H9 (cell line): Measurements from ENCODE around the gene ARHGEF12. TPM values are rescaled to one million over a fixed set of nuclear protein-coding genes. Genes with fewer than 3 reads are reported as not detected.

Experiments
- DNase-seq: peaks from one replicate; pipeline ENCODE4 v3.0.0-alpha.2; 2017
- H2AFZ ChIP-seq: one replicate; pipeline ENCODE4 v1.6.1; 2013; ENCODE audit warnings: mild to moderate bottlenecking, low read length, control low read depth, moderate library complexity
- H2AK5ac ChIP-seq: 2 replicates; pipeline ENCODE4 v1.6.1; 2013; ENCODE audit warnings: low read length, control low read depth, mixed read lengths; ENCODE audit not compliant: insufficient read length
- H2BK120ac ChIP-seq: one replicate; pipeline ENCODE4 v1.6.1; 2013; ENCODE audit warnings: low read depth, mild to moderate bottlenecking, low read length, control low read depth, inconsistent platforms; ENCODE audit not compliant: poor library complexity, severe bottlenecking
- H2BK12ac ChIP-seq: 2 replicates; pipeline ENCODE4 v1.6.1; 2013; ENCODE audit warnings: low read length, control low read depth, mixed read lengths, low read depth; ENCODE audit not compliant: insufficient read length
- H2BK15ac ChIP-seq: 2 replicates; pipeline ENCODE4 v1.6.1; 2013; ENCODE audit warnings: low read depth, low read length, control low read depth
- H2BK20ac ChIP-seq: one replicate; pipeline ENCODE4 v1.6.1; 2013; ENCODE audit warnings: low read depth, mild to moderate bottlenecking, low read length, control low read depth, inconsistent platforms; ENCODE audit not compliant: poor library complexity, severe bottlenecking
- H2BK5ac ChIP-seq: 2 replicates; pipeline ENCODE4 v1.6.1; 2013; ENCODE audit warnings: low read length, control low read depth, mixed read lengths; ENCODE audit not compliant: insufficient read length
- H3K14ac ChIP-seq: 2 replicates; pipeline ENCODE4 v1.6.1; 2013; ENCODE audit warnings: low read length, control low read depth; ENCODE audit not compliant: insufficient read depth
- H3K18ac ChIP-seq: 2 replicates; pipeline ENCODE4 v1.6.1; 2013; ENCODE audit warnings: low read depth, mild to moderate bottlenecking, mixed read lengths, low read length, control low read depth; ENCODE audit not compliant: insufficient read length
- H3K23ac ChIP-seq: 2 replicates; pipeline ENCODE4 v1.6.1; 2013; ENCODE audit warnings: low read length, control low read depth, mixed read lengths, low read depth; ENCODE audit not compliant: insufficient read length
- H3K23me2 ChIP-seq: 2 replicates; pipeline ENCODE4 v1.6.1; 2013; ENCODE audit warnings: low read depth, mild to moderate bottlenecking, mixed read lengths, low read length, control low read depth; ENCODE audit not compliant: insufficient read length, poor library complexity, severe bottlenecking
- H3K27ac ChIP-seq: 2 replicates; pipeline ENCODE4 v1.5.1; 2013; ENCODE audit warnings: low read length, control low read depth, mixed read lengths, low read depth; ENCODE audit not compliant: insufficient read length
- H3K27me3 ChIP-seq: 2 replicates; pipeline ENCODE4 v1.6.1; 2013; ENCODE audit warnings: low read length, control low read depth, inconsistent platforms; ENCODE audit not compliant: insufficient read depth
- H3K4ac ChIP-seq: 2 replicates; pipeline ENCODE4 v1.6.1; 2013; ENCODE audit warnings: low read depth, mild to moderate bottlenecking, control low read depth, inconsistent platforms, low read length, moderate library complexity
- H3K4me1 ChIP-seq: 2 replicates; pipeline ENCODE4 v1.6.1; 2013; ENCODE audit warnings: low read length, control low read depth, inconsistent platforms; ENCODE audit not compliant: insufficient read depth
- H3K4me2 ChIP-seq: 2 replicates; pipeline ENCODE4 v1.6.1; 2013; ENCODE audit warnings: low read length, control low read depth, mixed read lengths; ENCODE audit not compliant: insufficient read length, insufficient read depth
- H3K56ac ChIP-seq: 2 replicates; pipeline ENCODE4 v1.6.1; 2013; ENCODE audit warnings: low read depth, mild to moderate bottlenecking, mixed read lengths, low read length, control low read depth; ENCODE audit not compliant: insufficient read length
- H3K79me1 ChIP-seq: 2 replicates; pipeline ENCODE4 v1.6.1; 2013; ENCODE audit warnings: low read depth, mild to moderate bottlenecking, moderate library complexity, low read length, control low read depth, inconsistent platforms; ENCODE audit not compliant: insufficient read depth, poor library complexity, severe bottlenecking
- H3K79me2 ChIP-seq: 2 replicates; pipeline ENCODE4 v1.6.1; 2013; ENCODE audit warnings: low read length, control low read depth, inconsistent platforms; ENCODE audit not compliant: insufficient read depth
- H3K9ac ChIP-seq: 2 replicates; pipeline ENCODE4 v1.6.1; 2013; ENCODE audit warnings: low read length, control low read depth, mixed read lengths; ENCODE audit not compliant: insufficient read length; ENCODE audit errors: extremely low read depth
- H3K9me3 ChIP-seq: one replicate; pipeline ENCODE4 v1.6.1; 2013; ENCODE audit warnings: low read depth, low read length, inconsistent platforms; ENCODE audit not compliant: control insufficient read depth
- H3T11ph ChIP-seq: one replicate; pipeline ENCODE4 v1.6.1; 2013; ENCODE audit warnings: mild to moderate bottlenecking, low read length, control low read depth, inconsistent platforms
- H4K20me1 ChIP-seq: one replicate; pipeline ENCODE4 v1.6.1; 2013; ENCODE audit not compliant: control insufficient read depth, insufficient read length, insufficient read depth
- H4K5ac ChIP-seq: 2 replicates; pipeline ENCODE4 v1.6.1; 2013; ENCODE audit warnings: low read depth, mild to moderate bottlenecking, mixed read lengths, low read length, control low read depth; ENCODE audit not compliant: insufficient read length
- H4K8ac ChIP-seq: replicated peaks from 2 replicates; pipeline ENCODE4 v1.6.1; 2013; ENCODE audit warnings: low read length, control low read depth, mixed read lengths, low read depth; ENCODE audit not compliant: insufficient read length
- H4K91ac ChIP-seq: 2 replicates; pipeline ENCODE4 v1.6.1; 2013; ENCODE audit warnings: low read depth, mild to moderate bottlenecking, moderate library complexity, mixed read lengths, low read length, control low read depth; ENCODE audit not compliant: insufficient read length
- H3K27ac Mint-ChIP-seq, 3 experiments: 2 replicates in 2 of 3; 3 replicates in 1 of 3; pipeline ENCODE4 v1.8.0; 2020 to 2021; ENCODE audit warnings: mixed read lengths in 3 of 3, mild to moderate bottlenecking in 1 of 3, moderate library complexity in 1 of 3
- H3K27me3 Mint-ChIP-seq: 2 replicates; pipeline ENCODE4 v1.8.0; 2021; ENCODE audit warnings: low read depth, mild to moderate bottlenecking, moderate library complexity, mixed read lengths
- H3K36me3 Mint-ChIP-seq, 3 experiments: 2 replicates in 2 of 3; 3 replicates in 1 of 3; pipeline ENCODE4 v1.8.0; 2020 to 2021; ENCODE audit warnings: low read depth in 3 of 3, mixed read lengths in 3 of 3; ENCODE audit not compliant: insufficient read depth in 1 of 3
- H3K4me1 Mint-ChIP-seq, 2 experiments: 2 replicates each; pipeline ENCODE4 v1.8.0; 2020; ENCODE audit warnings: mixed read lengths in 2 of 2
- H3K4me3 Mint-ChIP-seq, 2 experiments: 2 replicates in 1 of 2; 3 replicates in 1 of 2; pipeline ENCODE4 v1.8.0; 2020 to 2021; ENCODE audit warnings: mild to moderate bottlenecking in 2 of 2, mixed read lengths in 2 of 2, moderate library complexity in 1 of 2
- H3K9me3 Mint-ChIP-seq, 2 experiments: 2 replicates in 1 of 2; 3 replicates in 1 of 2; pipeline ENCODE4 v1.8.0; 2020; ENCODE audit warnings: mild to moderate bottlenecking in 2 of 2, mixed read lengths in 2 of 2, moderate library complexity in 1 of 2
- CTCF ChIP-seq: fragments of 200-600 bp; sonication (generic); conservative IDR thresholded peaks from 3 replicates; pipeline ENCODE4 v1.8.0; 2021; ENCODE audit warnings: antibody characterized with exemption, mild to moderate bottlenecking
- WGBS: extraction: QIAGEN DNeasy Blood & Tissue Kit; methylation state at CpG from one replicate; pipeline ENCODE4 v1.1.7; 2013; ENCODE audit warnings: missing lambda C conversion rate, low lambda C conversion rate, mixed read lengths; ENCODE audit not compliant: insufficient read length; ENCODE audit errors: extremely low coverage; 5-methylcytosine and 5-hydroxymethylcytosine counted together
- total RNA-seq: library from RNA; stranded (reverse); gene quantifications from 2 replicates; pipeline ENCODE4 v1.2.1, GENCODE V29; 2021

The ARHGEF12 gene
- total RNA-seq, 1 experiment from 2014 or later, result 27.0 TPM

GRCh38 chr11:120308081-120308480, 28.1 kb upstream of the ARHGEF12 start:
- no peak overlapping the region for H3K27ac ChIP-seq
- DNase-seq, result no peak
- no peaks in the 10 kb centered on the region for H3K79me1 ChIP-seq
- Mint-ChIP-seq H3K4me1 (peaks cover 20 to 24% of the 10 kb centered on the region in 2 experiments), H3K36me3 (no peaks in the 10 kb centered on the region), H3K27ac (no peak overlapping the region), H3K4me3 (no peak overlapping the region), H3K9me3 (no peaks in the 10 kb centered on the region), H3K27me3 (peaks cover 15% of the 10 kb centered on the region)
- no peak overlapping the region for H2AK5ac ChIP-seq
- H3K9ac ChIP-seq, result no peak overlapping the region
- no peak overlapping the region for H2BK15ac ChIP-seq
- no peak overlapping the region for H2BK12ac ChIP-seq
- H2BK5ac ChIP-seq, result no peak overlapping the region
- no peak overlapping the region for H2BK20ac ChIP-seq
- H3K18ac ChIP-seq, result no peak overlapping the region
- no peaks in the 10 kb centered on the region for H3K9me3 ChIP-seq
- H3K23ac ChIP-seq, result no peak overlapping the region
- H2BK120ac ChIP-seq, result no peak overlapping the region
- no peak overlapping the region for H3K56ac ChIP-seq
- no peak overlapping the region for H4K8ac ChIP-seq
- no peak overlapping the region for H3K4ac ChIP-seq
- H3K14ac ChIP-seq, result no peak overlapping the region
- no peaks in the 10 kb centered on the region for H4K20me1 ChIP-seq
- WGBS, result no CpG with 5 or more reads among the region's 7 CpGs
- H3K27me3 ChIP-seq, result no peaks in the 10 kb centered on the region
- no peaks in the 10 kb centered on the region; the same call in 1 of the 2 replicates for H3K4me1 ChIP-seq
- H4K91ac ChIP-seq, result no peak overlapping the region
- H3K79me2 ChIP-seq, result no peaks in the 10 kb centered on the region
- H4K5ac ChIP-seq, result no peak overlapping the region
- no peak for TF ChIP-seq CTCF
- no peak overlapping the region for H3T11ph ChIP-seq
- H3K23me2 ChIP-seq, result no peaks in the 10 kb centered on the region
- no peak overlapping the region for H3K4me2 ChIP-seq
- no peak overlapping the region for H2AFZ ChIP-seq
